SK-N-SH (cell line): ENCODE results near the gene JAZF1.

ENCODE experiments used
- CHD2 ChIP-seq: fragments of 150-350 bp; IDR thresholded peaks from 2 replicates; pipeline ENCODE4 v1.6.1; 2018; ENCODE audit warnings: low read length; ENCODE audit not compliant: partially characterized antibody
- CTCF ChIP-seq: fragments of 200-600 bp; sonication (generic); IDR thresholded peaks from 2 replicates; pipeline ENCODE4 v1.6.1; 2017; ENCODE audit warnings: antibody characterized with exemption, mild to moderate bottlenecking, moderate library complexity
- EP300 ChIP-seq, 2 experiments: IDR thresholded peaks; 2 replicates each; pipeline versions ENCODE4 v1.4.0 to v1.6.1; 2012; ENCODE audit warnings: borderline replicate concordance in 1 of 2, low read depth in 1 of 2, low read length in 1 of 2
- JUND ChIP-seq: IDR thresholded peaks from 2 replicates; pipeline ENCODE4 v1.4.0; 2012
- MAX ChIP-seq: IDR thresholded peaks from 2 replicates; pipeline ENCODE4 v1.4.0; 2012; ENCODE audit warnings: low read depth
- POLR2AphosphoS5 ChIP-seq: IDR thresholded peaks from 2 replicates; pipeline ENCODE4 v1.6.1; 2012; ENCODE audit warnings: low read depth, low read length
- RAD21 ChIP-seq: IDR thresholded peaks from 2 replicates; pipeline ENCODE4 v1.6.1; 2012; ENCODE audit warnings: mild to moderate bottlenecking, low read length
- SMC3 ChIP-seq: IDR thresholded peaks from 2 replicates; pipeline ENCODE4 v1.6.1; 2012; ENCODE audit warnings: low read depth, low read length, improper control_type of control experiment
- TAF1 ChIP-seq: IDR thresholded peaks from 2 replicates; pipeline ENCODE4 v1.6.1; 2012; ENCODE audit warnings: low read depth, mild to moderate bottlenecking, low read length, moderate library complexity, borderline replicate concordance
- YY1 ChIP-seq: IDR thresholded peaks from 2 replicates; pipeline ENCODE4 v1.4.0; 2012; ENCODE audit warnings: low read depth, mild to moderate bottlenecking
- TF ChIP-seq, protein P1 (sequence below): IDR thresholded peaks from 2 replicates; pipeline ENCODE4; 2012
- TF ChIP-seq, protein P2 (sequence below): IDR thresholded peaks from 2 replicates; pipeline ENCODE4 v1.4.0; 2012; ENCODE audit warnings: low read depth, borderline replicate concordance

GRCh38 chr7:27928001-27928400 lies 252.6 kb downstream of the JAZF1 start:
- no peak for TF ChIP-seq CTCF
- TF ChIP-seq RAD21, result no peak
- TF ChIP-seq, protein P1, sequence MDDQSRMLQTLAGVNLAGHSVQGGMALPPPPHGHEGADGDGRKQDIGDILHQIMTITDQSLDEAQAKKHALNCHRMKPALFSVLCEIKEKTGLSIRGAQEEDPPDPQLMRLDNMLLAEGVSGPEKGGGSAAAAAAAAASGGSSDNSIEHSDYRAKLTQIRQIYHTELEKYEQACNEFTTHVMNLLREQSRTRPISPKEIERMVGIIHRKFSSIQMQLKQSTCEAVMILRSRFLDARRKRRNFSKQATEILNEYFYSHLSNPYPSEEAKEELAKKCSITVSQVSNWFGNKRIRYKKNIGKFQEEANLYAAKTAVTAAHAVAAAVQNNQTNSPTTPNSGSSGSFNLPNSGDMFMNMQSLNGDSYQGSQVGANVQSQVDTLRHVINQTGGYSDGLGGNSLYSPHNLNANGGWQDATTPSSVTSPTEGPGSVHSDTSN, result no peak
- no peak for TF ChIP-seq POLR2AphosphoS5
- TF ChIP-seq, protein P2, sequence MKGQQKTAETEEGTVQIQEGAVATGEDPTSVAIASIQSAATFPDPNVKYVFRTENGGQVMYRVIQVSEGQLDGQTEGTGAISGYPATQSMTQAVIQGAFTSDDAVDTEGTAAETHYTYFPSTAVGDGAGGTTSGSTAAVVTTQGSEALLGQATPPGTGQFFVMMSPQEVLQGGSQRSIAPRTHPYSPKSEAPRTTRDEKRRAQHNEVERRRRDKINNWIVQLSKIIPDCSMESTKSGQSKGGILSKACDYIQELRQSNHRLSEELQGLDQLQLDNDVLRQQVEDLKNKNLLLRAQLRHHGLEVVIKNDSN, result no peak
- no peak for TF ChIP-seq TAF1
- TF ChIP-seq EP300 (IDR thresholded peaks at IDR 0.05; ENCODE audit: borderline replicate concordance in 1 of 2, low read depth in 1 of 2, low read length in 1 of 2), result no peak
- no peak for TF ChIP-seq YY1
- no peak for TF ChIP-seq SMC3
- TF ChIP-seq CHD2, result no peak
- TF ChIP-seq JUND, result no peak
- no peak for TF ChIP-seq MAX
